Ovary (tissue), 10 donors: ENCODE data around the gene OR4P4. TPM values are rescaled to one million over a fixed set of nuclear protein-coding genes. Genes with fewer than 3 reads are reported as not detected.

Source experiments
- DNase-seq, 5 donors: peaks; one replicate each; pipeline ENCODE4 v3.0.0-alpha.2; 2019 to 2020
- H3K27ac ChIP-seq, 2 donors: fragments of 200-600 bp; one replicate each; pipeline versions ENCODE4 v1.5.1 to v1.8.0; 2019 to 2022
- H3K27me3 ChIP-seq: fragments of 200-600 bp; one replicate; pipeline ENCODE4 v1.8.0; 2022
- H3K36me3 ChIP-seq: fragments of 200-600 bp; sonication (generic); one replicate; pipeline ENCODE4 v1.5.1; 2019
- H3K4me1 ChIP-seq: one replicate; pipeline ENCODE4 v1.8.1; 2013; ENCODE audit warnings: mild to moderate bottlenecking, moderate library complexity; ENCODE audit not compliant: insufficient read depth
- H3K4me3 ChIP-seq: fragments of 200-600 bp; sonication (generic); one replicate; pipeline ENCODE4 v1.5.1; 2017
- H3K9me3 ChIP-seq, 2 donors: fragments of 200-600 bp in 1 of 2; sonication (generic) in 1 of 2; one replicate each; pipeline versions ENCODE4 v1.5.1 to v1.8.1; 2013 to 2019; ENCODE audit warnings: mild to moderate bottlenecking in 1 of 2, moderate library complexity in 1 of 2
- CTCF ChIP-seq, 3 donors: fragments of 450-650 bp in 2 of 3; fragments of 200-600 bp in 1 of 3; IDR thresholded peaks; one replicate each; pipeline versions ENCODE4 v1.5.1 to v1.8.0; 2016 to 2022; ENCODE audit warnings: antibody characterized with exemption in 3 of 3, mild to moderate bottlenecking in 1 of 3
- EP300 ChIP-seq: sonication (generic); formaldehyde crosslinking; IDR thresholded peaks from one replicate; pipeline ENCODE4 v1.6.1; 2017; ENCODE audit warnings: antibody characterized with exemption
- POLR2A ChIP-seq: fragments of 450-650 bp; IDR thresholded peaks from one replicate; pipeline ENCODE4 v1.6.1; 2017; ENCODE audit warnings: antibody characterized with exemption, mild to moderate bottlenecking, moderate library complexity
- WGBS, 3 donors: extraction: QIAGEN DNeasy Blood & Tissue Kit in 1 of 3; methylation state at CpG; one replicate each; pipeline versions ENCODE4 v1.1.5 to v1.1.7; 2013 to 2017; 5-methylcytosine and 5-hydroxymethylcytosine counted together
- intact Hi-C, 4 donors: fragments of 100-400 bp; cut with DNase I; formaldehyde crosslinking; loops; one replicate each; pipeline versions ENCODE4 v1.11.0 to v1.15.1; 2022 to 2023
- long read RNA-seq, 3 donors: library from polyadenylated mRNA in 2 of 3; unstranded in 2 of 3; transcript quantifications; one replicate each; pipeline ENCODE4 v2.0.0 and lab custom pipeline, GENCODE V29; 2021 to 2026
- polyA plus RNA-seq, 2 donors: library from polyadenylated mRNA; stranded (reverse); fragments of 200-250 nt in 1 of 2; fragments of 350-450 nt in 1 of 2; fragmentation: Illumina TruSeq in 1 of 2; extraction: RNeasy Lipid Tissue Mini Kit (QIAGEN cat#74804) in 1 of 2; gene quantifications; one replicate each; pipeline ENCODE4 v1.2.3, GENCODE V29; 2013 to 2014
- total RNA-seq, 7 donors: library from RNA; depleted of rRNA in 2 of 7; stranded (reverse); fragments of >200 nt in 2 of 7; fragmentation: NEBNext Ultra II Directional in 3 of 7; extraction: Animal tissue kit (Norgen Biotek cat#: 25700) in 3 of 7; gene quantifications; one replicate each; pipeline versions ENCODE4 v1.1.0 to v1.2.4, GENCODE V29; 2016 to 2023
- donor health status: DM: no; HTN: no; CAD: no; lungs with moderate emphysema.
- donor health status: DM: no; HTN: no; CAD: no.
- donor health status: Bipolar disorder and iron deficiency.
- donor health status: DM: yes; HTN: yes; CAD: no.
- donor health status: DM: no; HTN: no; CAD: no.
- donor health status: DM: yes; HTN: yes; CAD: no.

The OR4P4 gene
- total RNA-seq (not detected), polyA plus RNA-seq (not detected)
- long read RNA-seq, donor 1: 0 reads
- long read RNA-seq, donor 2: 0 reads
- long read RNA-seq, donor 3: 0 reads

- H3K4me3 ChIP-seq: no peak within 1 kb of the TSS
- H3K27me3 ChIP-seq: no peaks in the 10 kb centered on the region
- H3K36me3 ChIP-seq: no peaks in the 10 kb centered on the region
- no peaks in the 10 kb centered on the region for H3K4me1 ChIP-seq
- intact Hi-C loops: no loop called here
- 37 to 50% (median 46%) methylated on average over 3 of the region's 3 CpGs for WGBS, 3 donors
- TF ChIP-seq POLR2A: no peak
- TF ChIP-seq CTCF (IDR thresholded peaks at IDR 0.05): no peak
- no peak for TF ChIP-seq EP300
- H3K27ac ChIP-seq: no peak within 1 kb of the TSS
- H3K9me3 ChIP-seq: no peaks in the 10 kb centered on the region
- DNase-seq: no peak
Measured at GRCh38 chr11:55634813-55635212, at the start of gene OR4P4. TSS of gene OR4P4 (plus strand) at chr11:55635113.

- H3K36me3 ChIP-seq: no peaks in the 10 kb centered on the region
- H3K27ac ChIP-seq: no peak within 1 kb of the TSS
- no peak within 1 kb of the TSS for H3K4me3 ChIP-seq
- H3K9me3 ChIP-seq: no peaks in the 10 kb centered on the region
- TF ChIP-seq POLR2A: no peak
- no peak for TF ChIP-seq EP300
- TF ChIP-seq CTCF (IDR thresholded peaks at IDR 0.05): no peak
- intact Hi-C loops: no loop called here
- 29 to 55% (median 49%) methylated on average over 2 of the region's 2 CpGs for WGBS, 3 donors
- no peaks in the 10 kb centered on the region for H3K27me3 ChIP-seq
- H3K4me1 ChIP-seq: no peaks in the 10 kb centered on the region
- no peak for DNase-seq
Measured at GRCh38 chr11:55607545-55607944, 27.4 kb upstream of the OR4P4 start, which contains the start of gene OR4C11. TSS of gene OR4C11 (minus strand) at chr11:55607645. CDS start at chr11:55604373, 3,272 bp downstream.

GRCh38 chr11:55624531-55624930 is 10.4 kb upstream of the OR4P4 start:
- no peaks in the 10 kb centered on the region for H3K36me3 ChIP-seq
- H3K27me3 ChIP-seq: no peaks in the 10 kb centered on the region
- 54 to 100% (median 81%) methylated on average over 1 of the region's 1 CpG for WGBS, 3 donors
- DNase-seq: no peak
- intact Hi-C loops: no loop called here
- no peaks in the 10 kb centered on the region for H3K9me3 ChIP-seq
- no peak overlapping the region for H3K4me3 ChIP-seq
- no peak overlapping the region for H3K27ac ChIP-seq
- no peaks in the 10 kb centered on the region for H3K4me1 ChIP-seq
- TF ChIP-seq POLR2A: no peak
- TF ChIP-seq EP300: no peak
- no peak for TF ChIP-seq CTCF (IDR thresholded peaks at IDR 0.05)

GRCh38 chr11:55648027-55648426 is 13.1 kb downstream of the OR4P4 start, which contains the start of gene OR4S2:
TSS of gene OR4S2 (plus strand) at chr11:55648327. CDS start at chr11:55650904, 2,577 bp downstream.
- no peak within 1 kb of the TSS for H3K4me3 ChIP-seq
- no peak for TF ChIP-seq CTCF (IDR thresholded peaks at IDR 0.05)
- no peak for TF ChIP-seq EP300
- TF ChIP-seq POLR2A: no peak
- WGBS, 3 donors: 60 to 68% (median 66%) methylated on average over 2 of the region's 2 CpGs
- H3K9me3 ChIP-seq: no peaks in the 10 kb centered on the region
- intact Hi-C loops: no loop called here
- H3K27me3 ChIP-seq: no peaks in the 10 kb centered on the region
- no peaks in the 10 kb centered on the region for H3K36me3 ChIP-seq
- H3K4me1 ChIP-seq: no peaks in the 10 kb centered on the region
- no peak for DNase-seq
- H3K27ac ChIP-seq: no peak within 1 kb of the TSS
